GM13976 (cell line): Measurements from ENCODE around the gene ZP2.
"Not testable (repeated sequence)": the region's sequence is repeated elsewhere in the genome, so short reads cannot be mapped to it uniquely, and the experiment has no call there.

Experiments
- DNase-seq: peaks from one replicate; pipeline ENCODE4 v3.0.0; 2012; ENCODE audit warnings: low spot score
- CTCF ChIP-seq: IDR thresholded peaks from 2 replicates; pipeline ENCODE4 v1.5.1; 2012; ENCODE audit warnings: borderline replicate concordance, mild to moderate bottlenecking; ENCODE audit not compliant: insufficient read depth; ENCODE audit errors: extremely low read depth, missing control alignments, control extremely low read depth
- in situ Hi-C: fragments of 300-500 bp; cut with MboI; formaldehyde crosslinking; loops from one replicate; pipeline ENCODE4 v1.12.0; 2022; ENCODE audit warnings: low sequenced_read_pairs, mixed read lengths, inconsistent platforms; ENCODE audit not compliant: unreplicated experiment

Gene ZP2

GRCh38 chr16:21203155-21203797 is 8.1 kb downstream of the ZP2 start:
- in situ Hi-C loops, result no loop called here
- TF ChIP-seq CTCF, result no peak
- DNase-seq, result no peak

DNA sequence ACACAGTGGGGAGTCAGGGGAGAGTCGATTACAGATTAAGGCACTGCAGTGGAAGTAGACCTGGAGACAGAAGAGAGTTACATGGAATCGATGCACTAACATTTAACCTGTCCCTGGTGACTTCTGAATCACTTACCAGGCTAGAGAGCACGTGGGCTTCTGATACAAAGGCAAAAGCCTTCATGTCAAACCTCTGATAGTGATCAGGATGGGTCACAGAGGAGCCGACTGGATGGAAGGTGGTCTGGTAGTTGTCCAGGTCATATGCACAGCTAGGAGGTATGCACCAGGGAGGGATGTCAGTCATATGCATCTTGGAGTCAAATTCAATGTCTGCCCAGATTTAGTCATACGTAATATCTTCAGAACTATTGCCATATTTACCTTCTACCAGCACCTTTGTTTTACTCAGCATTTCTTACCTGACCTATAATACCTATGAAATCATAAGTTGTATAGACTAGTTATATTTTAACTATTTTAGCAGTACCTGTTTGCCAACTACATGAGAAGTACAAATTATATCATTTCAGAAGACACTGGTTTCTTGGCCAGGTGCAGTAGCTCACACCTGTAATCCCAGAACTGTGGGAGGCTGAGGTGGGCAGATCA is 11.7 kb downstream of the ZP2 start:
- in situ Hi-C loops, result loop anchor here (25.0 kb wide), 1 partner anchor 1138 kb away; no protein-coding TSS in a partner anchor
- TF ChIP-seq CTCF, result no peak
- DNase-seq, result no peak

DNA sequence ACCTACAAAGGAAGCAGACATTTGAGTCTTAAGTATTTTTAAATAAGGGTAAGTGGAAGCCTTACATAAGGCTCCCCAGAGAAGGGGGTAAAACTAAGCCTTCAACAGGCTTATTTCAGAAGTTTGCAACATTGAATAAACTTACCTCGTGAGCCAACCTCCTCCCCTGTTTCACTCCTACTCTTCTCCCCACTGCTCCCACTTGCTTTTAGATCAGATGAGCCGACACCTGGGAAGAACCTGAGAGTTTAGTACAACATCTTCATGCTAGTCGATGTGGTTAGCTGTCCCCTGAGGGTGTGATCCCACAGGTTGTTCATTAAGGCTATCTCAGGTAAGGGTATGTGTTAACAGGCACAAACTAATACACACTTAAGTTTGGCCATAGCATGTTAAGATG is 13.8 kb downstream of the ZP2 start:
- DNase-seq, result no peak
- no peak for TF ChIP-seq CTCF
- in situ Hi-C loops, result loop anchor here (25.0 kb wide), 1 partner anchor 1140 kb away; no protein-coding TSS in a partner anchor

DNA sequence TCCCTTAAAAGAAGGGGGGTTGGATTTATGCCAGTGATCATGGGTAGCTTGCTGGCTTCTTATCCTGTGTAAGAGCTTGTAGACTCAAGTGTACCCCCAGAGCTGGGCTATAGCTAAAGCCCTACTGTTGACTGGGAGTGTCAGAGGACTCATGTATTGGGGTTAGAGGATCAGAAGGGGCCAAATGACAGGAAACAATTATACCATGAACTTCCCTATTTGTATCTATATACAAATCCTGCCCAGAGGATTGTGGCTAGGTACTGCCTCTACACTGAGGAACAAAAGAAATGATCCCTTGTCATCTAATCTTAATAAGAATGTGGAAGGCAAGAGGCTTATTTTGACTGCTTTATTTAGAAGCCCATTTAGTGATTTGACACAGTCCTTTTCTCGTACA is 14.3 kb downstream of the ZP2 start:
- in situ Hi-C loops, result loop anchor here (25.0 kb wide), 1 partner anchor 1140 kb away; no protein-coding TSS in a partner anchor
- no peak for DNase-seq
- no peak for TF ChIP-seq CTCF

- in situ Hi-C loops, result loop anchor here (25.0 kb wide), 1 partner anchor 1142 kb away; no protein-coding TSS in a partner anchor
- DNase-seq, result not testable (repeated sequence)
Measured at GRCh38 chr16:21195330-21195729, 16.0 kb downstream of the ZP2 start.

GRCh38 chr16:21194771-21195301 is 16.5 kb downstream of the ZP2 start:
- no peak for TF ChIP-seq CTCF
- in situ Hi-C loops, result loop anchor here (25.0 kb wide), 1 partner anchor 1142 kb away; no protein-coding TSS in a partner anchor

GRCh38 chr16:21192991-21193390 is 18.4 kb downstream of the ZP2 start:
- no peak for TF ChIP-seq CTCF
- no peak for DNase-seq
- in situ Hi-C loops, result loop anchor here (25.0 kb wide), 1 partner anchor 1144 kb away; no protein-coding TSS in a partner anchor

More at GRCh38 chr16:21194771-21195301, 16.5 kb downstream of the ZP2 start:
- DNase-seq, result peak; percentile 19
